ENCODE data around the gene CARMIL1.
"Not testable (repeated sequence)": the region's sequence is repeated elsewhere in the genome, so short reads cannot be mapped to it uniquely, and the experiment has no call there.

The CARMIL1 gene

GRCh38 chr6:25439368-25439767 lies 160.2 kb downstream of the CARMIL1 start:
- CTCF ChIA-PET = no interaction called here
- POLR2A ChIA-PET = no interaction called here
- no peak for DNase-seq (ENCODE audit: extremely low spot score)

GRCh38 chr6:25441663-25442270 lies 162.6 kb downstream of the CARMIL1 start:
- ChIA-PET POLR2A (no interaction called here), CTCF (no interaction called here)
- TF ChIP-seq BHLHE40 (IDR thresholded peaks at IDR 0.05; ENCODE audit: borderline replicate concordance) = no peak
- TF ChIP-seq ZNF384 (IDR thresholded peaks at IDR 0.05) = no peak
- no peak for TF ChIP-seq ARNT (IDR thresholded peaks at IDR 0.05)
- no peak for TF ChIP-seq TARDBP (IDR thresholded peaks at IDR 0.05)
- no peak for TF ChIP-seq SUZ12 (IDR thresholded peaks at IDR 0.05)
- TF ChIP-seq L3MBTL2 (conservative IDR thresholded peaks at IDR 0.05) = no peak
- no peak for TF ChIP-seq LEF1 (IDR thresholded peaks at IDR 0.05; ENCODE audit: borderline replicate concordance)
- TF ChIP-seq CTBP1 (IDR thresholded peaks at IDR 0.05; ENCODE audit: borderline replicate concordance) = no peak
- TF ChIP-seq FOXK2 (IDR thresholded peaks at IDR 0.05) = no peak
- no peak for TF ChIP-seq SP1 (IDR thresholded peaks at IDR 0.05)
- TF ChIP-seq ELF4 (IDR thresholded peaks at IDR 0.05) = no peak
- no peak for TF ChIP-seq PKNOX1 (IDR thresholded peaks at IDR 0.05)
- TF ChIP-seq FOXM1 (IDR thresholded peaks at IDR 0.05; ENCODE audit: borderline replicate concordance) = no peak
- no peak for TF ChIP-seq HDGF (IDR thresholded peaks at IDR 0.05; ENCODE audit: borderline replicate concordance)
- no peak for TF ChIP-seq FOXA1 (IDR thresholded peaks at IDR 0.05)
- TF ChIP-seq NFRKB (IDR thresholded peaks at IDR 0.05) = no peak
- DNase-seq (ENCODE audit: extremely low spot score) = no peak

More at GRCh38 chr6:25439368-25439767, 160.2 kb downstream of the CARMIL1 start:
- no peak for TF ChIP-seq ARNT (IDR thresholded peaks at IDR 0.05)
- no peak for TF ChIP-seq TARDBP (IDR thresholded peaks at IDR 0.05)
- TF ChIP-seq NFRKB (IDR thresholded peaks at IDR 0.05) = no peak
- no peak for TF ChIP-seq SP1 (IDR thresholded peaks at IDR 0.05)
- no peak for TF ChIP-seq PKNOX1 (IDR thresholded peaks at IDR 0.05)
- TF ChIP-seq LEF1 (IDR thresholded peaks at IDR 0.05; ENCODE audit: borderline replicate concordance) = no peak
- TF ChIP-seq BHLHE40 (IDR thresholded peaks at IDR 0.05; ENCODE audit: borderline replicate concordance) = no peak
- no peak for TF ChIP-seq CTBP1 (IDR thresholded peaks at IDR 0.05; ENCODE audit: borderline replicate concordance)
- TF ChIP-seq FOXA1 (IDR thresholded peaks at IDR 0.05) = no peak
- TF ChIP-seq SUZ12 (IDR thresholded peaks at IDR 0.05) = no peak
- no peak for TF ChIP-seq FOXK2 (IDR thresholded peaks at IDR 0.05)
- TF ChIP-seq ELF4 (IDR thresholded peaks at IDR 0.05) = no peak
- TF ChIP-seq FOXM1 (IDR thresholded peaks at IDR 0.05; ENCODE audit: borderline replicate concordance) = no peak
- TF ChIP-seq ZNF384 (IDR thresholded peaks at IDR 0.05) = no peak
- TF ChIP-seq HDGF (IDR thresholded peaks at IDR 0.05; ENCODE audit: borderline replicate concordance) = no peak
- no peak for TF ChIP-seq L3MBTL2 (conservative IDR thresholded peaks at IDR 0.05)

GRCh38 chr6:25442898-25443297 lies 163.7 kb downstream of the CARMIL1 start:
- CTCF ChIA-PET = no interaction called here
- TF ChIP-seq PKNOX1 (IDR thresholded peaks at IDR 0.05) (peak; percentile 46; the same call in 1 of the 2 replicates), L3MBTL2 (conservative IDR thresholded peaks at IDR 0.05) (no peak)
- POLR2A ChIA-PET = no interaction called here
- no peak for DNase-seq (ENCODE audit: extremely low spot score)

GRCh38 chr6:25444521-25444920 lies 165.3 kb downstream of the CARMIL1 start:
- CTCF ChIA-PET; DNase-seq (ENCODE audit: extremely low spot score); POLR2A ChIA-PET: not testable (repeated sequence)

GRCh38 chr6:25446830-25447569 lies 167.8 kb downstream of the CARMIL1 start:
- ChIA-PET CTCF (no interaction called here), POLR2A (no interaction called here)
- DNase-seq (ENCODE audit: extremely low spot score) = no peak
- TF ChIP-seq LEF1 (IDR thresholded peaks at IDR 0.05; ENCODE audit: borderline replicate concordance) = no peak
- no peak for TF ChIP-seq TARDBP (IDR thresholded peaks at IDR 0.05)
- TF ChIP-seq HDGF (IDR thresholded peaks at IDR 0.05; ENCODE audit: borderline replicate concordance) = no peak
- no peak for TF ChIP-seq FOXK2 (IDR thresholded peaks at IDR 0.05)
- no peak for TF ChIP-seq FOXM1 (IDR thresholded peaks at IDR 0.05; ENCODE audit: borderline replicate concordance)
- TF ChIP-seq ELF4 (IDR thresholded peaks at IDR 0.05) = no peak
- TF ChIP-seq FOXA1 (IDR thresholded peaks at IDR 0.05) = no peak
- no peak for TF ChIP-seq ARNT (IDR thresholded peaks at IDR 0.05)
- no peak for TF ChIP-seq SUZ12 (IDR thresholded peaks at IDR 0.05)
- TF ChIP-seq L3MBTL2 (conservative IDR thresholded peaks at IDR 0.05) = no peak

- CTCF ChIA-PET = no interaction called here
- POLR2A ChIA-PET = no interaction called here
- DNase-seq (ENCODE audit: extremely low spot score) = no peak
- TF ChIP-seq HDGF (IDR thresholded peaks at IDR 0.05; ENCODE audit: borderline replicate concordance) (no peak), ELF4 (IDR thresholded peaks at IDR 0.05) (no peak), SP1 (IDR thresholded peaks at IDR 0.05) (no peak), FOXA1 (IDR thresholded peaks at IDR 0.05) (no peak), L3MBTL2 (conservative IDR thresholded peaks at IDR 0.05) (no peak), TARDBP (IDR thresholded peaks at IDR 0.05) (no peak), FOXK2 (IDR thresholded peaks at IDR 0.05) (no peak), ZNF384 (IDR thresholded peaks at IDR 0.05) (no peak), PKNOX1 (IDR thresholded peaks at IDR 0.05) (no peak), LEF1 (IDR thresholded peaks at IDR 0.05; ENCODE audit: borderline replicate concordance) (no peak), SUZ12 (IDR thresholded peaks at IDR 0.05) (no peak), ARNT (IDR thresholded peaks at IDR 0.05) (no peak), CTBP1 (IDR thresholded peaks at IDR 0.05; ENCODE audit: borderline replicate concordance) (no peak)
These were observed 168.4 kb downstream of the CARMIL1 start for GRCh38 chr6:25447570-25447929.

Data from HEK293T (cell line).